K562 (cell line): ENCODE results near the gene FBLN2. TPM values are rescaled to one million over a fixed set of nuclear protein-coding genes. Genes with fewer than 3 reads are reported as not detected.
A peak's percentile ranks its signal among the peaks of the same experiment; 100 is the strongest.

ENCODE experiments used
- ATAC-seq: fragments of 200-7000 bp; cut with Tn5 transposase; 3 replicates; pipeline ENCODE4 v1.9.1; 2020; ENCODE audit warnings: moderate library complexity
- BruUV-seq: library from RNA; stranded (reverse); fragments of 400-500 nt; replicated peaks from 2 replicates; lab custom pipeline; 2021; lab: Mats Ljungman, UMichigan
- CTCF ChIA-PET: fragments of 300-600 bp; formaldehyde crosslinking; extraction: SDS; loops from one replicate; lab custom pipeline; 2021; ENCODE audit warnings: low intra/inter-chr PET ratio; lab: Yijun Ruan, JAX
- POLR2A ChIA-PET: fragments of 300-600, 350-650 bp; sonication (Branson Sonifier 250); formaldehyde crosslinking; extraction: SDS; loops from one replicate; lab custom pipeline; 2021; ENCODE audit warnings: antibody characterized with exemption, inconsistent platforms; lab: Yijun Ruan, JAX
- DNase-seq, 4 experiments: peaks; one replicate each; pipeline versions ENCODE4 v3.0.0 to v3.0.0-alpha.2; 2011 to 2018; ENCODE audit warnings: low spot score in 3 of 4, mixed read lengths in 3 of 4; ENCODE audit errors: extremely low read depth in 1 of 4
- FAIRE-seq: peaks from 2 replicates; lab custom pipeline; 2011; peaks lifted over from hg19 to GRCh38; lab: Jason Lieb, UNC
- H2AFZ ChIP-seq: 2 replicates; pipeline ENCODE4 v1.6.0; 2011; ENCODE audit warnings: low read depth, low read length, control low read depth, inconsistent platforms
- H3K27ac ChIP-seq: fragments of 200-600 bp; 3 replicates; pipeline ENCODE4 v1.8.0; 2011; ENCODE audit warnings: low read depth, mild to moderate bottlenecking, control low read depth, inconsistent platforms, low read length, moderate library complexity, mixed read lengths; ENCODE audit errors: extremely low read depth
- H3K27me3 ChIP-seq, 2 experiments: fragments of 300-600 bp in 1 of 2; 2 replicates in 1 of 2; 3 replicates in 1 of 2; pipeline versions ENCODE4 v1.6.0 to v1.8.0; 2011; ENCODE audit warnings: inconsistent platforms in 2 of 2, low read length in 2 of 2, mild to moderate bottlenecking in 1 of 2, mixed read lengths in 1 of 2, moderate library complexity in 1 of 2; ENCODE audit not compliant: control insufficient read depth in 2 of 2, insufficient read depth in 2 of 2
- H3K36me3 ChIP-seq: fragments of 300-600 bp; 3 replicates; pipeline ENCODE4 v1.8.0; 2011; ENCODE audit warnings: mild to moderate bottlenecking, low read length, inconsistent platforms; ENCODE audit not compliant: control insufficient read depth, insufficient read depth
- H3K4me1 ChIP-seq, 2 experiments: fragments of 200-600 bp in 1 of 2; replicated peaks in 1 of 2; 2 replicates in 1 of 2; 3 replicates in 1 of 2; pipeline versions ENCODE4 v1.5.1 to v1.8.0; 2011; ENCODE audit warnings: inconsistent platforms in 2 of 2, low read length in 2 of 2, mild to moderate bottlenecking in 1 of 2, mixed read lengths in 1 of 2, moderate library complexity in 1 of 2; ENCODE audit not compliant: control insufficient read depth in 2 of 2, insufficient read depth in 2 of 2
- H3K4me2 ChIP-seq: 2 replicates; pipeline ENCODE4 v1.6.1; 2011; ENCODE audit warnings: low read length, control low read depth, inconsistent platforms, mixed read lengths; ENCODE audit not compliant: insufficient read depth
- H3K4me3 ChIP-seq: fragments of 200-600 bp; sonication (generic), shearing (Covaris generic); 2 replicates; pipeline ENCODE4 v1.5.1; 2016; ENCODE audit warnings: control low read depth, inconsistent platforms
- H3K79me2 ChIP-seq: fragments of 200-600 bp; 3 replicates; pipeline ENCODE4 v1.8.0; 2011; ENCODE audit warnings: low read length, inconsistent platforms; ENCODE audit not compliant: control insufficient read depth, insufficient read depth
- H3K9ac ChIP-seq, 2 experiments: 2 replicates each; pipeline versions ENCODE4 v1.6.0 to v1.6.1; 2011; ENCODE audit warnings: low read depth in 2 of 2, low read length in 2 of 2, control low read depth in 1 of 2, inconsistent platforms in 1 of 2, mild to moderate bottlenecking in 1 of 2, mixed read lengths in 1 of 2; ENCODE audit not compliant: insufficient read depth in 1 of 2
- H3K9me1 ChIP-seq: one replicate; pipeline ENCODE4 v1.6.0; 2011; ENCODE audit warnings: inconsistent platforms, mild to moderate bottlenecking, low read length, moderate library complexity; ENCODE audit not compliant: control insufficient read depth, insufficient read depth
- H3K9me3 ChIP-seq: replicated peaks from 2 replicates; pipeline ENCODE4 v1.5.1; 2011; ENCODE audit warnings: low read depth, low read length, inconsistent platforms; ENCODE audit not compliant: control insufficient read depth, insufficient read depth
- H4K20me1 ChIP-seq: replicated peaks from 2 replicates; pipeline ENCODE4 v1.6.1; 2011; ENCODE audit warnings: low read length, inconsistent platforms, mixed read lengths; ENCODE audit not compliant: control insufficient read depth, insufficient read depth
- ATF6 ChIP-seq: sonication (generic); formaldehyde crosslinking; IDR thresholded peaks from 2 replicates; pipeline ENCODE4 v1.4.0; 2020; ENCODE audit warnings: mild to moderate bottlenecking, missing genetic modification reagents
- GMEB1 ChIP-seq: fragments of 250-450 bp; sonication (Bioruptor Pico); IDR thresholded peaks from 2 replicates; pipeline ENCODE4 v1.4.0; 2020; ENCODE audit warnings: mild to moderate bottlenecking
- MYNN ChIP-seq, 2 experiments: sonication (generic); formaldehyde crosslinking in 1 of 2; IDR thresholded peaks; 2 replicates each; pipeline versions ENCODE4 v1.5.0 to v1.6.1; 2016 to 2020; ENCODE audit warnings: antibody characterized with exemption in 1 of 2, missing genetic modification reagents in 1 of 2
- NR4A1 ChIP-seq, 2 experiments: fragments of 250-450 bp in 1 of 2; fragments of 450-650 bp in 1 of 2; sonication (Bioruptor Pico) in 1 of 2; IDR thresholded peaks; 2 replicates each; pipeline versions ENCODE4 v1.4.0 to v1.6.1; 2016 to 2020; ENCODE audit warnings: mild to moderate bottlenecking in 2 of 2, missing compliant biosample characterization in 1 of 2, missing genetic modification characterization in 1 of 2, moderate library complexity in 1 of 2
- RAD21 ChIP-seq, 2 experiments: fragments of 250-450 bp in 1 of 2; fragments of 450-650 bp in 1 of 2; sonication (Bioruptor Pico) in 1 of 2; formaldehyde crosslinking in 1 of 2; IDR thresholded peaks in 1 of 2; conservative IDR thresholded peaks in 1 of 2; 2 replicates each; pipeline versions ENCODE4 v1.4.0 to v1.8.0; 2020 to 2022; ENCODE audit warnings: mild to moderate bottlenecking in 2 of 2, moderate library complexity in 1 of 2
- RB1 ChIP-seq: fragments of 450-650 bp; IDR thresholded peaks from 2 replicates; pipeline ENCODE4 v1.6.1; 2017; ENCODE audit warnings: low read depth, mild to moderate bottlenecking
- RFX5 ChIP-seq: IDR thresholded peaks from 2 replicates; pipeline ENCODE4 v1.6.1; 2011; ENCODE audit warnings: low read depth, mild to moderate bottlenecking, improper control_type of control experiment, low read length
- SLC30A9 ChIP-seq: fragments of 250-450 bp; sonication (Bioruptor Pico); IDR thresholded peaks from 2 replicates; pipeline ENCODE4 v1.8.0; 2022; ENCODE audit warnings: mild to moderate bottlenecking, moderate library complexity
- SNIP1 ChIP-seq: fragments of 450-650 bp; IDR thresholded peaks from 2 replicates; pipeline ENCODE4 v1.7.1; 2017; ENCODE audit warnings: low read depth, mild to moderate bottlenecking
- SREBF1 ChIP-seq: fragments of 150-350 bp; IDR thresholded peaks from 2 replicates; pipeline ENCODE4 v1.6.1; 2014; ENCODE audit warnings: antibody characterized with exemption, low read depth, low read length, borderline replicate concordance
- ZFP30 ChIP-seq: fragments of 250-450 bp; sonication (Bioruptor Pico); IDR thresholded peaks from 2 replicates; pipeline ENCODE4 v1.8.0; 2022; ENCODE audit warnings: moderate library complexity, mild to moderate bottlenecking, inconsistent platforms, borderline replicate concordance
- ZNF639 ChIP-seq, 2 experiments: fragments of 200-800 bp in 1 of 2; sonication (Bioruptor generic) in 1 of 2; sonication (generic) in 1 of 2; formaldehyde crosslinking in 1 of 2; IDR thresholded peaks in 1 of 2; conservative IDR thresholded peaks in 1 of 2; 2 replicates each; pipeline versions ENCODE4 v1.5.0 to v1.6.1; 2016 to 2020; ENCODE audit warnings: missing compliant biosample characterization in 1 of 2, missing genetic modification characterization in 1 of 2, missing genetic modification reagents in 1 of 2
- ZNF785 ChIP-seq: fragments of 250-450 bp; sonication (Bioruptor Pico); IDR thresholded peaks from 2 replicates; pipeline ENCODE4 v1.4.0; 2020; ENCODE audit warnings: mild to moderate bottlenecking
- WGBS: fragments of 100-300 bp; shearing (Covaris generic); methylation state at CpG from one replicate; pipeline ENCODE4 v1.1.6; 2016; ENCODE audit warnings: low coverage, mixed read lengths; ENCODE audit not compliant: insufficient coverage; ENCODE audit errors: missing lambda C conversion rate; 5-methylcytosine and 5-hydroxymethylcytosine counted together
- in situ Hi-C: fragments of 300-500 bp; cut with MboI; formaldehyde crosslinking; loops from 4 replicates; pipeline ENCODE4 v1.15.0; 2018; ENCODE audit warnings: inconsistent platforms, mixed read lengths
- intact Hi-C: fragments of 100-400 bp; cut with micrococcal nuclease; formaldehyde crosslinking; loops from 2 replicates; pipeline ENCODE4 v1.14.2; 2022
- polyA plus RNA-seq, 8 experiments: library from polyadenylated mRNA; depleted of rRNA in 4 of 8; stranded (reverse) in 5 of 8; unstranded in 3 of 8; fragments of >200 nt; fragmentation: Nextera tagmentation in 2 of 8; fragmentation: Illumina TruSeq in 1 of 8; extraction: Ambion mirVana in 2 of 8; extraction: Trizol in 1 of 8; gene quantifications; 2 replicates each; pipeline versions ENCODE4 v1.2.1 to v1.2.3, GENCODE V29; 2011 to 2014; ENCODE audit warnings: inconsistent platforms in 1 of 8, missing spikeins in 1 of 8
- total RNA-seq, 7 experiments: library from RNA; depleted of rRNA in 6 of 7; stranded (reverse); fragments of >200 nt in 6 of 7; fragmentation: Illumina TruSeq in 2 of 7; extraction: Trizol in 2 of 7; gene quantifications; 2 replicates each; pipeline versions ENCODE4 v1.2.1 to v1.2.3, GENCODE V29; 2011 to 2021; ENCODE audit warnings: low replicate concordance in 1 of 7

Gene FBLN2
- total and polyA plus RNA-seq, 9 of the 15 experiments (the other 6 are each of a cell fraction or from before 2014, with no cell fraction given) = 0.03 to 0.10 (median 0.04) TPM; not detected in 6

GRCh38 chr3:13508496-13508895, 40.4 kb upstream of the FBLN2 start:
- BruUV-seq = no TSS peak
- WGBS = 22% methylated on average over 8 of the region's 8 CpGs
- peaks cover 20 to 29% of the 10 kb centered on the region in 2 experiments for H3K27me3 ChIP-seq
- H3K79me2 ChIP-seq = no peaks in the 10 kb centered on the region
- H3K4me3 ChIP-seq = no peak overlapping the region
- ChIA-PET POLR2A (interaction anchor here (1.2 kb wide), 1 partner anchor 10 kb away, joined by 4 read pairs; no protein-coding TSS in a partner anchor), CTCF (no interaction called here)
- no peaks in the 10 kb centered on the region for H3K9me3 ChIP-seq
- DNase-seq = no peak
- no peak for ATAC-seq
- H3K4me1 ChIP-seq = peaks cover 0 to 29% of the 10 kb centered on the region in 2 experiments; a peak in 2 of 5 replicates
- in situ Hi-C loops = no loop called here
- intact Hi-C loops = no loop called here
- H3K9me1 ChIP-seq = no peaks in the 10 kb centered on the region
- TF ChIP-seq SLC30A9 (CRISPR knock-in tag) (no peak), ZNF785 (CRISPR knock-in tag) (no peak), ATF6 (CRISPR knock-in tag) (no peak), ZNF639 (CRISPR knock-in tag; conservative IDR thresholded peaks at IDR 0.05 in 1 of 2, IDR thresholded peaks at IDR 0.05 in 1 of 2) (no peak), RB1 (no peak), RFX5 (no peak), ZFP30 (CRISPR knock-in tag) (no peak), GMEB1 (no peak), SREBF1 (no peak), MYNN (IDR thresholded peaks at IDR 0.05) (no peak), MYNN (CRISPR knock-in tag; IDR thresholded peaks at IDR 0.05) (no peak), SNIP1 (no peak), NR4A1 (CRISPR knock-in tag; IDR thresholded peaks at IDR 0.05) (no peak), NR4A1 (tag; IDR thresholded peaks at IDR 0.05) (no peak), RAD21 (CRISPR knock-in tag; conservative IDR thresholded peaks at IDR 0.05 in 1 of 2, IDR thresholded peaks at IDR 0.05 in 1 of 2) (no peak)
- H3K9ac ChIP-seq = peak overlapping the region in 1 of 2 experiments; percentile 10; a peak in 1 of 4 replicates
- no peak overlapping the region for H3K27ac ChIP-seq
- H3K4me2 ChIP-seq = no peak overlapping the region
- no peak for FAIRE-seq
- no peak overlapping the region for H2AFZ ChIP-seq
- no peaks in the 10 kb centered on the region for H3K36me3 ChIP-seq
- peaks cover 5% of the 10 kb centered on the region for H4K20me1 ChIP-seq
